Caco-2 (cell line): ENCODE measurements around the gene DNLZ. TPM values are rescaled to one million over a fixed set of nuclear protein-coding genes. Genes with fewer than 3 reads are reported as not detected.

Experiments
- BruUV-seq: library from RNA; stranded (reverse); fragments of 400-500 nt; replicated peaks from 2 replicates; lab custom pipeline; 2021; lab: Mats Ljungman, UMichigan
- CTCF ChIA-PET: fragments of 300-600 bp; sonication (Branson Sonifier 250); formaldehyde crosslinking; loops from one replicate; lab custom pipeline; 2022; ENCODE audit warnings: antibody characterized with exemption; lab: Charles Lee
- POLR2A ChIA-PET: fragments of 300-600 bp; sonication (Branson Sonifier 250); formaldehyde crosslinking; loops from one replicate; lab custom pipeline; 2022; ENCODE audit warnings: antibody characterized with exemption; lab: Charles Lee
- DNase-seq, 2 experiments: peaks; one replicate each; pipeline versions ENCODE4 v3.0.0 to v3.0.0-alpha.2; 2020 to 2022
- H3K27me3 ChIP-seq: replicated peaks from 2 replicates; pipeline ENCODE4 v1.6.0; 2011; ENCODE audit warnings: low read length; ENCODE audit not compliant: control insufficient read depth, insufficient read depth
- H3K36me3 ChIP-seq: 2 replicates; pipeline ENCODE4 v1.5.1; 2011; ENCODE audit warnings: low read length; ENCODE audit not compliant: control insufficient read depth, insufficient read depth
- H3K4me1 ChIP-seq: fragments of 250-450 bp; sonication (Bioruptor Pico); 2 replicates; pipeline ENCODE4 v1.5.1; 2020; ENCODE audit warnings: mild to moderate bottlenecking
- H3K4me3 ChIP-seq: 2 replicates; pipeline ENCODE4 v1.5.1; 2011; ENCODE audit warnings: low read depth, mild to moderate bottlenecking, control low read depth, low read length
- H3K9me3 ChIP-seq: fragments of 250-450 bp; sonication (Bioruptor Pico); 2 replicates; pipeline ENCODE4 v1.5.1; 2020; ENCODE audit warnings: mild to moderate bottlenecking, moderate library complexity
- H3K27ac Mint-ChIP-seq: one replicate; pipeline ENCODE4 v1.8.0; 2022; ENCODE audit warnings: mixed read lengths; ENCODE audit not compliant: unreplicated experiment
- H3K27me3 Mint-ChIP-seq: one replicate; pipeline ENCODE4 v1.8.0; 2022; ENCODE audit warnings: mixed read lengths; ENCODE audit not compliant: insufficient read depth, unreplicated experiment
- H3K36me3 Mint-ChIP-seq: one replicate; pipeline ENCODE4 v1.8.0; 2022; ENCODE audit warnings: mild to moderate bottlenecking, mixed read lengths; ENCODE audit not compliant: insufficient read depth, unreplicated experiment
- H3K4me1 Mint-ChIP-seq: one replicate; pipeline ENCODE4 v1.8.0; 2022; ENCODE audit warnings: low read depth, mixed read lengths; ENCODE audit not compliant: unreplicated experiment
- H3K4me3 Mint-ChIP-seq: one replicate; pipeline ENCODE4 v1.8.0; 2022; ENCODE audit warnings: mild to moderate bottlenecking, moderate library complexity, mixed read lengths; ENCODE audit not compliant: unreplicated experiment
- H3K9me3 Mint-ChIP-seq: one replicate; pipeline ENCODE4 v1.8.0; 2022; ENCODE audit warnings: mixed read lengths; ENCODE audit not compliant: unreplicated experiment
- intact Hi-C: fragments of 100-400 bp; cut with micrococcal nuclease; formaldehyde crosslinking; loops from one replicate; pipeline ENCODE4 v1.10.0; 2022; ENCODE audit not compliant: unreplicated experiment
- total RNA-seq: library from RNA; stranded (reverse); gene quantifications from 2 replicates; pipeline ENCODE4 v1.2.3, GENCODE V29; 2022
- TF ChIP-seq, protein P1 (sequence below), 2 experiments: fragments of 200-600 bp in 1 of 2; IDR thresholded peaks; 1 replicate in 1 of 2; 2 replicates in 1 of 2; pipeline versions ENCODE4 v1.5.1 to v1.8.0; 2011 to 2022; ENCODE audit warnings: antibody characterized with exemption in 1 of 2, control low read depth in 1 of 2, inconsistent platforms in 1 of 2, low read depth in 1 of 2, low read length in 1 of 2, mild to moderate bottlenecking in 1 of 2, moderate library complexity in 1 of 2; ENCODE audit not compliant: insufficient read depth in 1 of 2, severe bottlenecking in 1 of 2, unreplicated experiment in 1 of 2

DNLZ gene
- total RNA-seq, 1 experiment from 2014 or later: 29.1 TPM

DNA sequence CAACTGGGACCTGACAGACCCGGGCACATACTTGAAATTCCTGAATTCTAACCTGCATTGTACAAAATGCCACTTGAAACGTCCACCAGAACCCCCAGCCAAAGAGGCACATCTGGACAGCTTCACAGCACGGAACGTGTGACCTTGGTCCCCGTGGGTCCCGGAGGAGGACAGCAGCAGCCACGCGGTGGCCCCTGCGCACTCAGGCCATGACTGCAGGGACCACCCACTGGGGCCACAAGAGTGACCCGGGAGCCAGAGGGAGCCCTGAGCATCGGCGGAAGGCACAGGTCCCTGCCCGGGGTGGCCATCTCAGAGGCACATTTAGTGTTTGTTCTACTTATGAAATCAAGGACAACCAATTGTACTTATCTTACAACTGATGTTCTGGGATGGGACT lies 38.5 kb upstream of the DNLZ start:
- H3K27ac Mint-ChIP-seq: no peak overlapping the region
- ChIA-PET POLR2A (no interaction called here), CTCF (interaction anchor here (1.8 kb wide), 1 partner anchor 37 kb away, joined by 4 read pairs; no protein-coding TSS in a partner anchor)
- Histone ChIP-seq H3K4me3 (no peak overlapping the region), H3K9me3 (no peaks in the 10 kb centered on the region), H3K36me3 (no peaks in the 10 kb centered on the region), H3K27me3 (no peaks in the 10 kb centered on the region), H3K4me1 (no peaks in the 10 kb centered on the region)
- no peaks in the 10 kb centered on the region for H3K9me3 Mint-ChIP-seq
- H3K4me1 Mint-ChIP-seq: peaks cover 20% of the 10 kb centered on the region
- TF ChIP-seq, protein P1, sequence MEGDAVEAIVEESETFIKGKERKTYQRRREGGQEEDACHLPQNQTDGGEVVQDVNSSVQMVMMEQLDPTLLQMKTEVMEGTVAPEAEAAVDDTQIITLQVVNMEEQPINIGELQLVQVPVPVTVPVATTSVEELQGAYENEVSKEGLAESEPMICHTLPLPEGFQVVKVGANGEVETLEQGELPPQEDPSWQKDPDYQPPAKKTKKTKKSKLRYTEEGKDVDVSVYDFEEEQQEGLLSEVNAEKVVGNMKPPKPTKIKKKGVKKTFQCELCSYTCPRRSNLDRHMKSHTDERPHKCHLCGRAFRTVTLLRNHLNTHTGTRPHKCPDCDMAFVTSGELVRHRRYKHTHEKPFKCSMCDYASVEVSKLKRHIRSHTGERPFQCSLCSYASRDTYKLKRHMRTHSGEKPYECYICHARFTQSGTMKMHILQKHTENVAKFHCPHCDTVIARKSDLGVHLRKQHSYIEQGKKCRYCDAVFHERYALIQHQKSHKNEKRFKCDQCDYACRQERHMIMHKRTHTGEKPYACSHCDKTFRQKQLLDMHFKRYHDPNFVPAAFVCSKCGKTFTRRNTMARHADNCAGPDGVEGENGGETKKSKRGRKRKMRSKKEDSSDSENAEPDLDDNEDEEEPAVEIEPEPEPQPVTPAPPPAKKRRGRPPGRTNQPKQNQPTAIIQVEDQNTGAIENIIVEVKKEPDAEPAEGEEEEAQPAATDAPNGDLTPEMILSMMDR (IDR thresholded peaks at IDR 0.05; ENCODE audit: insufficient read depth in 1 of 2, low read depth in 1 of 2, low read length in 1 of 2, severe bottlenecking in 1 of 2, unreplicated experiment in 1 of 2): no peak
- intact Hi-C loops: no loop called here
- no peaks in the 10 kb centered on the region for H3K27me3 Mint-ChIP-seq
- no TSS peak for BruUV-seq
- no peak for DNase-seq
- H3K36me3 Mint-ChIP-seq: peaks cover 76% of the 10 kb centered on the region
- H3K4me3 Mint-ChIP-seq: no peak overlapping the region

DNA sequence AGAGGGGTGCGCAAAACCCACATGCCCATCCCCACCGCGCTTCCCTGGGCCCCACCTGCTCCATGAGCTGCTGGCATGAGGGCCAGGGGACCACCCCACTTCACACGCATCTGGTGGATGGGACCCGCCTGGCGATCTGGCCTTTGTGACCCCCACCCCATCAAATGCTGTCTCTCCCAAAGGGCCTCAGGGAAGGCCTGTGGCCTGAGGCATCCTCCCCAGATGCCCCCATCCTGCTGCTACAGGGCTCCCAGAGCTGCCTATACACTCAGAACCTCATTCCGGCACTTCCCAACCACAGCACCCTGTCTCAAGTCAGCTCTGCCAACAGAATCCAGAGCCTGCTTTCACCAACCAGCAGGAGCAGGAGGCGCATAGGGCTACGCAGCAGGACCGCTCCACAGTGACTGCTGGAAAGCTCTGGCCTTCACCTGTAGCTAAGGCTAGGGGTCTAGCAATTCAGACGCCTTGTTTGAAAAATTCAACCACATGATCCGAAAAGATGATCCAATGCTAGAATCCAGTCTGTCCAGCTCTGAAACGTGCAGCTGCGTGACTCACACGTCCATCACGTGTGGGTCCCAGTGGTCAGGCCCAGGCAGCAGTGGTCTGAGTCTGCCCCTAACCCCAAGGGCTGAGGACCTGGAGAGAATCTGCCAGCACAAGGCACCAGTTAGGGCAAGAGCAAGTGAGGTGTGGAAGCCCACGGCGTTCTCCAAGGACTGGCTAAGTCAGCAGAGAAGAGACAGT lies 37.8 kb upstream of the DNLZ start:
- CTCF ChIA-PET: interaction anchor here (0.6 to 1.8 kb wide), 6 partner anchors 8 to 101 kb away, joined by 3 to 7 read pairs (median 4); no protein-coding TSS in a partner anchor
- Histone ChIP-seq H3K9me3 (no peaks in the 10 kb centered on the region), H3K36me3 (no peaks in the 10 kb centered on the region), H3K4me1 (no peaks in the 10 kb centered on the region), H3K4me3 (no peak overlapping the region), H3K27me3 (no peaks in the 10 kb centered on the region)
- Mint-ChIP-seq H3K4me1 (peaks cover 20% of the 10 kb centered on the region), H3K36me3 (peaks cover 83% of the 10 kb centered on the region), H3K27ac (peak overlapping the region; percentile 90), H3K9me3 (no peaks in the 10 kb centered on the region), H3K4me3 (peak overlapping the region; percentile 42), H3K27me3 (no peaks in the 10 kb centered on the region)
- intact Hi-C loops: no loop called here
- DNase-seq: no peak
- POLR2A ChIA-PET: interaction anchor here (1.1 kb wide), 1 partner anchor 9 kb away, joined by 4 read pairs; the partner anchor contains the start of genes ENTR1 and PMPCA
- no TSS peak for BruUV-seq
- TF ChIP-seq, protein P1 (IDR thresholded peaks at IDR 0.05; ENCODE audit: insufficient read depth in 1 of 2, low read depth in 1 of 2, low read length in 1 of 2, severe bottlenecking in 1 of 2, unreplicated experiment in 1 of 2): no peak

DNA sequence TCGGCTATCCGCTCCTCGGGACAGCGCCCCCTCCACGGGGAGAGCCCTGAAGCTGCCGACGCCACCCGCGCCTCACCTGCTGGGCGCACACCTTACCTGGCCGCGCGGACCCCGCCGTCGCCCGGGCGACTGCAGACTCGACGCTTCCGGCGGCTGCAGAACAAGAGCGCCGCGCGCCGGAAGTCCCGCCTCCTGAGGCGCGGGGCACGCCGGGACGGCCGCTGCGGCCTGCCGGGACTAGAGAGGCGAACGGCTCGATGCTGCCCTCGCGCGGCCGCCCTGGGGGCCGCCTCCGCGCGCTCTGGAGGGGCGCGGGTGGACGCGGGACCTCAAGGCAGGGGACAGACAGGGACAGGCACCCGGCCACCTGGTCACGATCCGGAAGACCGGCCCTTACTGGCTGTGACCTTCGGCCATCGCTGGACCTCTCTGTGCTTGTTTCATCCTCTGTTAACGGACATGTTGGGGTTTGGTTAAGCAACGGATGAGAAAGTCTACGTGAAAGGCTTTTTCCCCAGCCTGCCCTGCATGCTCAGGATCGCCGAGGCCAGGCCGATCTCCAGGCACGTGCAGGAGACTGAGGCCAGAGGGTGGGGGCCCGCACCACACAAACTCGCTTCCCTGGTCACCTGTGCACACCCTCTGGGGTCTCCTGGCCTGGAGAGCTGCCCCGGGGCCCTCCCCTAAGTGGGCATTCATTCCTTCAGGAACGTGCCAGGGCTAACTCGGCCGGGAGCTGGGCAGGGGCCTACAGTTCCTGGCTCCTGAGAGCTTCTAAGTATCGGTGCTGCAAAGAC lies 36.7 kb upstream of the DNLZ start, which contains the start of gene SNAPC4:
Gene SNAPC4, minus strand, starts transcription at position 133 of the 797 bp plus-strand sequence. CDS start 1,742 bp downstream, outside the sequence.
- BruUV-seq: no TSS peak
- Histone ChIP-seq H3K4me1 (no peaks in the 10 kb centered on the region), H3K36me3 (no peaks in the 10 kb centered on the region), H3K4me3 (peak within 1 kb of the TSS; percentile 96), H3K9me3 (no peaks in the 10 kb centered on the region), H3K27me3 (no peaks in the 10 kb centered on the region)
- DNase-seq: peak; percentile 85 to 93
- intact Hi-C loops: loop anchor here (1.0 kb wide), 2 partner anchors 55 to 88 kb away; no protein-coding TSS in a partner anchor
- no peaks in the 10 kb centered on the region for H3K27me3 Mint-ChIP-seq
- H3K27ac Mint-ChIP-seq: peak within 1 kb of the TSS; percentile 90
- ChIA-PET CTCF (interaction anchor here (0.6 to 1.8 kb wide), 5 partner anchors 9 to 100 kb away, joined by 3 to 7 read pairs (median 4); no protein-coding TSS in a partner anchor), POLR2A (interaction anchor here (0.5 to 1.1 kb wide), 2 partner anchors 10 to 66 kb away, joined by 4 to 12 read pairs; partner anchors contain the start of genes ENTR1 and PMPCA)
- TF ChIP-seq, protein P1 (IDR thresholded peaks at IDR 0.05; ENCODE audit: insufficient read depth in 1 of 2, low read depth in 1 of 2, low read length in 1 of 2, severe bottlenecking in 1 of 2, unreplicated experiment in 1 of 2): peak; percentile 71 to 87
- H3K36me3 Mint-ChIP-seq: peaks cover 79% of the 10 kb centered on the region
- H3K9me3 Mint-ChIP-seq: no peaks in the 10 kb centered on the region
- H3K4me1 Mint-ChIP-seq: peaks cover 20% of the 10 kb centered on the region
- H3K4me3 Mint-ChIP-seq: peak within 1 kb of the TSS; percentile 91
